Measurements from ENCODE around the gene SLAMF6.

DNA sequence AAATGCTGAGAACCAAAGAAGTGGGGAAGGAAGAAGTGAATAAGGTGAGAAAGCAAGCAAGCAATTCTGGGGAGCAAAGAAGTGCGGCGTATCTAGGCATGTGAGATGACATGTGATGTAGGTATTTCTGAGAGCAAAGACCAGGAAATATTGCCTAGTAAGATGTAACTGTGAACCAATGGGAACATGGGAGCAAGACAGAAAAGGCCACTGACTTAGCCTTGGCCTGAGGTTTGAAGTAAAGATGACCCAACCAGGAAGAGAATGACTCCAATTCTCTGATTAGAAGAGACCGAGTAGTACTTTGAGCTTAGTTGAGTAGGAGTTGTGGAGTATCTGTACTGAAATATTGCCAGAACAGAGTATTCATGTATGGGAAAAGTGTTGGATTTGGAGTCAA, 31.1 kb downstream of the SLAMF6 start:
- TF ChIP-seq, protein P1, sequence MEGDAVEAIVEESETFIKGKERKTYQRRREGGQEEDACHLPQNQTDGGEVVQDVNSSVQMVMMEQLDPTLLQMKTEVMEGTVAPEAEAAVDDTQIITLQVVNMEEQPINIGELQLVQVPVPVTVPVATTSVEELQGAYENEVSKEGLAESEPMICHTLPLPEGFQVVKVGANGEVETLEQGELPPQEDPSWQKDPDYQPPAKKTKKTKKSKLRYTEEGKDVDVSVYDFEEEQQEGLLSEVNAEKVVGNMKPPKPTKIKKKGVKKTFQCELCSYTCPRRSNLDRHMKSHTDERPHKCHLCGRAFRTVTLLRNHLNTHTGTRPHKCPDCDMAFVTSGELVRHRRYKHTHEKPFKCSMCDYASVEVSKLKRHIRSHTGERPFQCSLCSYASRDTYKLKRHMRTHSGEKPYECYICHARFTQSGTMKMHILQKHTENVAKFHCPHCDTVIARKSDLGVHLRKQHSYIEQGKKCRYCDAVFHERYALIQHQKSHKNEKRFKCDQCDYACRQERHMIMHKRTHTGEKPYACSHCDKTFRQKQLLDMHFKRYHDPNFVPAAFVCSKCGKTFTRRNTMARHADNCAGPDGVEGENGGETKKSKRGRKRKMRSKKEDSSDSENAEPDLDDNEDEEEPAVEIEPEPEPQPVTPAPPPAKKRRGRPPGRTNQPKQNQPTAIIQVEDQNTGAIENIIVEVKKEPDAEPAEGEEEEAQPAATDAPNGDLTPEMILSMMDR (IDR thresholded peaks at IDR 0.05; ENCODE audit: low read length): no peak
- TF ChIP-seq EZH2phosphoT487 (IDR thresholded peaks at IDR 0.05; ENCODE audit: low read length): no peak
